DND-41 (cell line): ENCODE results near the gene ATP5F1D.

ENCODE experiments used
- ATAC-seq: fragments of 200-7000 bp; cut with Tn5 transposase; 3 replicates; pipeline ENCODE4 v1.9.1; 2021; ENCODE audit warnings: low read depth; ENCODE audit not compliant: insufficient read depth
- DNase-seq: peaks from one replicate; pipeline ENCODE4 v3.0.0-alpha.2; 2020
- H2AFZ ChIP-seq: 2 replicates; pipeline ENCODE4 v1.6.0; 2012; ENCODE audit warnings: low read depth, low read length
- H3K27ac ChIP-seq: 2 replicates; pipeline ENCODE4 v1.5.1; 2012; ENCODE audit warnings: low read length, inconsistent platforms
- H3K27me3 ChIP-seq: fragments of 200-600 bp; sonication (generic); 2 replicates; pipeline ENCODE4 v1.6.0; 2012; ENCODE audit warnings: low read length, mild to moderate bottlenecking, inconsistent platforms; ENCODE audit not compliant: insufficient read depth, poor library complexity
- H3K36me3 ChIP-seq: 2 replicates; pipeline ENCODE4 v1.5.1; 2012; ENCODE audit warnings: low read length, inconsistent platforms; ENCODE audit not compliant: insufficient read depth
- H3K4me1 ChIP-seq: 2 replicates; pipeline ENCODE4 v1.5.1; 2012; ENCODE audit warnings: mild to moderate bottlenecking, low read length; ENCODE audit not compliant: insufficient read depth
- H3K4me2 ChIP-seq: 2 replicates; pipeline ENCODE4 v1.6.0; 2012; ENCODE audit warnings: mild to moderate bottlenecking, moderate library complexity, low read length, inconsistent platforms; ENCODE audit not compliant: insufficient read depth
- H3K4me3 ChIP-seq, 2 experiments: fragments of 200-600 bp in 1 of 2; shearing (Covaris generic) in 1 of 2; 2 replicates each; pipeline ENCODE4 v1.5.1; 2012 to 2016; ENCODE audit warnings: inconsistent platforms in 2 of 2, low read length in 2 of 2, mild to moderate bottlenecking in 2 of 2, low read depth in 1 of 2, moderate library complexity in 1 of 2
- H3K79me2 ChIP-seq: 2 replicates; pipeline ENCODE4 v1.6.0; 2012; ENCODE audit warnings: low read length, inconsistent platforms; ENCODE audit not compliant: insufficient read depth
- H3K9ac ChIP-seq: 2 replicates; pipeline ENCODE4 v1.6.0; 2012; ENCODE audit warnings: low read depth, mild to moderate bottlenecking, inconsistent platforms, low read length, moderate library complexity
- H3K9me3 ChIP-seq: 2 replicates; pipeline ENCODE4 v1.5.1; 2012; ENCODE audit warnings: low read length, moderate library complexity, mild to moderate bottlenecking, inconsistent platforms; ENCODE audit not compliant: insufficient read depth, severe bottlenecking
- H4K20me1 ChIP-seq: 2 replicates; pipeline ENCODE4 v1.6.0; 2012; ENCODE audit warnings: low read length; ENCODE audit not compliant: insufficient read depth
- EZH2 ChIP-seq: IDR thresholded peaks from 3 replicates; pipeline ENCODE4 v1.6.1; 2012; ENCODE audit warnings: borderline replicate concordance, low read depth, mild to moderate bottlenecking, moderate library complexity, low read length, inconsistent platforms; ENCODE audit not compliant: severe bottlenecking
- TF ChIP-seq, protein P1 (sequence below): IDR thresholded peaks from 2 replicates; pipeline ENCODE4 v1.5.1; 2012; ENCODE audit warnings: borderline replicate concordance, low read length, moderate library complexity, mild to moderate bottlenecking; ENCODE audit not compliant: poor library complexity, severe bottlenecking; ENCODE audit errors: extremely low read depth

Gene ATP5F1D

DNA sequence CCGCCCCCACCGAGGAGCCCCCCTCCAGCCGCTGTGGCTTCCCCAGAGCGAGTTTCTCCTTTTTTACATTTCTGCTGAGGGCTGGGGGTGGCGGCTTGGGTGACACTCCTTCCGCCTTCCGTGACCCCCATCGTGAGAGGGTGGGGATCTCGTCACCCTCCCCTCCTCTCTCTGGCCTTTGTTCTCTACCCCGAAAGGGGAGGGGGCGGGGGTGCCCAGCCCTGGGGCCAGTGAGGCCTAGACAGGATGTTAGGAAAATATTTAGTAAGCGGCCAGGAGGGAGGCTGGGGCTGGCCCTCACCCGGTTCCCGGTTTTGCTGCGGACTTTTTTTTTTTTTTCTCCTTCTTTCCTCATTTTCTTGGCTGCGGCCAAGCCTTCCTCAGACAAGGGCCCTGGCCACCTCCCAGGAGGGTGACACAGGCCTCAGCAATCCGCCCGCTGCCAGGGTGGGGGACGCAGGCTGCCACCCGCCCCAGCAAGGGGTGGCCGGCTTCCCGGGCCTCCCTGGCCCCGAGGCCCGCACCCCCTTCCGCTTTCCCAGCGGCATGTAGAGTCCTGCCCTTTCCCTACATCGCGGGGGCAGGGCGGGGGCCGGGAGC, 10.8 kb downstream of the ATP5F1D start:
- peak overlapping the region; percentile 29 for H3K27ac ChIP-seq
- peaks cover 57% of the 10 kb centered on the region for H3K4me1 ChIP-seq
- H3K9me3 ChIP-seq = no peaks in the 10 kb centered on the region
- no peak for TF ChIP-seq EZH2
- TF ChIP-seq, protein P1, sequence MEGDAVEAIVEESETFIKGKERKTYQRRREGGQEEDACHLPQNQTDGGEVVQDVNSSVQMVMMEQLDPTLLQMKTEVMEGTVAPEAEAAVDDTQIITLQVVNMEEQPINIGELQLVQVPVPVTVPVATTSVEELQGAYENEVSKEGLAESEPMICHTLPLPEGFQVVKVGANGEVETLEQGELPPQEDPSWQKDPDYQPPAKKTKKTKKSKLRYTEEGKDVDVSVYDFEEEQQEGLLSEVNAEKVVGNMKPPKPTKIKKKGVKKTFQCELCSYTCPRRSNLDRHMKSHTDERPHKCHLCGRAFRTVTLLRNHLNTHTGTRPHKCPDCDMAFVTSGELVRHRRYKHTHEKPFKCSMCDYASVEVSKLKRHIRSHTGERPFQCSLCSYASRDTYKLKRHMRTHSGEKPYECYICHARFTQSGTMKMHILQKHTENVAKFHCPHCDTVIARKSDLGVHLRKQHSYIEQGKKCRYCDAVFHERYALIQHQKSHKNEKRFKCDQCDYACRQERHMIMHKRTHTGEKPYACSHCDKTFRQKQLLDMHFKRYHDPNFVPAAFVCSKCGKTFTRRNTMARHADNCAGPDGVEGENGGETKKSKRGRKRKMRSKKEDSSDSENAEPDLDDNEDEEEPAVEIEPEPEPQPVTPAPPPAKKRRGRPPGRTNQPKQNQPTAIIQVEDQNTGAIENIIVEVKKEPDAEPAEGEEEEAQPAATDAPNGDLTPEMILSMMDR = no peak
- ATAC-seq (no peak), DNase-seq (peak; percentile 70)
- peaks cover 55% of the 10 kb centered on the region for H3K79me2 ChIP-seq
- H3K4me3 ChIP-seq = peak overlapping the region in 1 of 2 experiments; percentile 44; a peak in 2 of 4 replicates
- H3K36me3 ChIP-seq = peaks cover 46% of the 10 kb centered on the region
- peak overlapping the region; percentile 77 for H3K4me2 ChIP-seq
- H4K20me1 ChIP-seq = peaks cover 55% of the 10 kb centered on the region
- no peak overlapping the region for H2AFZ ChIP-seq
- no peaks in the 10 kb centered on the region for H3K27me3 ChIP-seq
- H3K9ac ChIP-seq = peak overlapping the region; percentile 41

DNA sequence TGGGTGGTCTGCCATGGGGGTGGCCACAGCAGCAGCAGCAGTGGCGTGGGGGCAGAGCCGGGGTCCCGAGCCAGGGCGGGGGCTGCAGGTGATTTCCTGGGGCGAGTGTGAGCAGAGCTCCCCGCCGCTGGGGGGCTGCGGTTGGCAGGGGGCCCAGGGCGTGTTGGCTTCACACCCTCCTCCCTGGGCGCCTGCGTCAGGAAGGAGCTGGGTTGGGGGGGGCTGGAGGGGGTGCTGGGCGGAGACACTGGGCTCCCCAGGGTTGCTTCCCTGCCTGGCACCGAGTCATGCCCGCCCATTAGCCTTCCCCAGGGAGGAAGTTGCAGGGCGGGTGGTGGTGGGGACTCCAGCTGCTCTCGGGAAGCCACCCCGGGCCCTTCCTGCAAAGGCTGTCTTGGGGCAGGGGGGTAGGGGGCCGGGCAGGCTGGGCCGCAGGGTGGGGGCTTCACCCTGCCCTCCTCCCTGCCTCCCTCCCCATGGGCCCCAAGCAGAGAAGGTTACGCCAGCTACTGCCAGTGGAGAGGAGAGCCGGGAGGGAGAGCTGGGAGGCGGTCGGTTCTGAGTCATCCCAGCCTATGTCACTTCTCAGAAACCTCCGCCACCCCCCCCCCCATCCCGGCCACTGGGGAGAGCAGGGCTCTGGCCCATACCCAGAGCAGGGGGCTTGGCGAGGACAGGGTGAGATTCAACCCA, 11.4 kb downstream of the ATP5F1D start:
- ATAC-seq (peak; percentile 71), DNase-seq (peak; percentile 96)
- H3K4me3 ChIP-seq = peak overlapping the region in 1 of 2 experiments; percentile 44; a peak in 2 of 4 replicates
- H4K20me1 ChIP-seq = peaks cover 55% of the 10 kb centered on the region
- H3K4me1 ChIP-seq = peaks cover 63% of the 10 kb centered on the region
- H3K4me2 ChIP-seq = peak overlapping the region; percentile 77
- H3K27ac ChIP-seq = peak overlapping the region; percentile 70
- peaks cover 52% of the 10 kb centered on the region for H3K36me3 ChIP-seq
- H3K27me3 ChIP-seq = no peaks in the 10 kb centered on the region
- peak overlapping the region; percentile 41 for H3K9ac ChIP-seq
- TF ChIP-seq EZH2 = no peak
- TF ChIP-seq, protein P1 = peak; percentile 17
- H2AFZ ChIP-seq = no peak overlapping the region
- no peaks in the 10 kb centered on the region for H3K9me3 ChIP-seq
- H3K79me2 ChIP-seq = peaks cover 55% of the 10 kb centered on the region

DNA sequence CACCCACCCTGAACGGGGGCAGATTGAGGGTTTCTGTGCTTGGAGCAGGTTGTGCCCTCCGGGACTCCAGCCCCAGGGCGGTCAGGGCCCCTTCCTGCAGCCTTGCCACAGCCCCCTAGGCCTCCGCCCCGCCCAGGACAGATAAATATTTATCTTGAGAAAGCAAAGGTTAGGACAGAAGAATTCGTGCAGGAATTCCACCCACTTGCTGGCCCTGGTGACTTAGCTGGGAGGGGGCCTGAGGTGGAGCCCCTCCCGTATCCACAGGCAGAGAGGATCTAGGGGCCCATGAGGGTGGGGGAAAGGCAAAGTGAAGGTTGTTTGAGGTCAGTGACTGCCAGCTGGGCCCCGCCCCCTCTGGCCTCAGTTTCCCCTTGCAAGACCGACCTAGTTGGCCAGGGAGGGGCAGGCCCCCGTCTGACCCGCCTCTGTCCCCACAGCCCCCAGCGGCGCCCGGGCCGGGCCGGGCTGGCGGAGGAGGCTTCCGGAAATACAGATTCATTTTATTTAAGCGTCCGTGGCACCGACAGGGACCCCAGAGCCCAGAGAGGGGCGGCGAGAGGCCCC, 12.0 kb downstream of the ATP5F1D start:
- H3K9me3 ChIP-seq = no peaks in the 10 kb centered on the region
- H3K27me3 ChIP-seq = no peaks in the 10 kb centered on the region
- peaks cover 55% of the 10 kb centered on the region for H4K20me1 ChIP-seq
- TF ChIP-seq EZH2 = no peak
- TF ChIP-seq, protein P1 = no peak
- H3K9ac ChIP-seq = peak overlapping the region; percentile 41
- peak overlapping the region; percentile 70 for H3K27ac ChIP-seq
- DNase-seq = no peak
- peak overlapping the region in 1 of 2 experiments; percentile 38; a peak in 2 of 4 replicates for H3K4me3 ChIP-seq
- peak overlapping the region; percentile 77 for H3K4me2 ChIP-seq
- peaks cover 67% of the 10 kb centered on the region for H3K4me1 ChIP-seq
- no peak for ATAC-seq
- H3K36me3 ChIP-seq = peaks cover 57% of the 10 kb centered on the region
- no peak overlapping the region for H2AFZ ChIP-seq
- peaks cover 55% of the 10 kb centered on the region for H3K79me2 ChIP-seq
